HT-29 (cell line): ENCODE measurements around the gene CHRNA9. TPM values are rescaled to one million over a fixed set of nuclear protein-coding genes. Genes with fewer than 3 reads are reported as not detected.
"Not testable (repeated sequence)": the region's sequence is repeated elsewhere in the genome, so short reads cannot be mapped to it uniquely, and the experiment has no call there.

Experiments
- DNase-seq: peaks from one replicate; pipeline ENCODE4 v3.0.0-alpha.2; 2015; ENCODE audit warnings: low spot score
- total RNA-seq: library from RNA; depleted of rRNA; stranded (reverse); fragments of >200 nt; shearing (Covaris generic); gene quantifications from 2 replicates; pipeline ENCODE4 v1.2.3, GENCODE V29; 2014; rRNA removed

CHRNA9 gene, protein sequence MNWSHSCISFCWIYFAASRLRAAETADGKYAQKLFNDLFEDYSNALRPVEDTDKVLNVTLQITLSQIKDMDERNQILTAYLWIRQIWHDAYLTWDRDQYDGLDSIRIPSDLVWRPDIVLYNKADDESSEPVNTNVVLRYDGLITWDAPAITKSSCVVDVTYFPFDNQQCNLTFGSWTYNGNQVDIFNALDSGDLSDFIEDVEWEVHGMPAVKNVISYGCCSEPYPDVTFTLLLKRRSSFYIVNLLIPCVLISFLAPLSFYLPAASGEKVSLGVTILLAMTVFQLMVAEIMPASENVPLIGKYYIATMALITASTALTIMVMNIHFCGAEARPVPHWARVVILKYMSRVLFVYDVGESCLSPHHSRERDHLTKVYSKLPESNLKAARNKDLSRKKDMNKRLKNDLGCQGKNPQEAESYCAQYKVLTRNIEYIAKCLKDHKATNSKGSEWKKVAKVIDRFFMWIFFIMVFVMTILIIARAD
- not detected in 2 replicates for total RNA-seq

DNA sequence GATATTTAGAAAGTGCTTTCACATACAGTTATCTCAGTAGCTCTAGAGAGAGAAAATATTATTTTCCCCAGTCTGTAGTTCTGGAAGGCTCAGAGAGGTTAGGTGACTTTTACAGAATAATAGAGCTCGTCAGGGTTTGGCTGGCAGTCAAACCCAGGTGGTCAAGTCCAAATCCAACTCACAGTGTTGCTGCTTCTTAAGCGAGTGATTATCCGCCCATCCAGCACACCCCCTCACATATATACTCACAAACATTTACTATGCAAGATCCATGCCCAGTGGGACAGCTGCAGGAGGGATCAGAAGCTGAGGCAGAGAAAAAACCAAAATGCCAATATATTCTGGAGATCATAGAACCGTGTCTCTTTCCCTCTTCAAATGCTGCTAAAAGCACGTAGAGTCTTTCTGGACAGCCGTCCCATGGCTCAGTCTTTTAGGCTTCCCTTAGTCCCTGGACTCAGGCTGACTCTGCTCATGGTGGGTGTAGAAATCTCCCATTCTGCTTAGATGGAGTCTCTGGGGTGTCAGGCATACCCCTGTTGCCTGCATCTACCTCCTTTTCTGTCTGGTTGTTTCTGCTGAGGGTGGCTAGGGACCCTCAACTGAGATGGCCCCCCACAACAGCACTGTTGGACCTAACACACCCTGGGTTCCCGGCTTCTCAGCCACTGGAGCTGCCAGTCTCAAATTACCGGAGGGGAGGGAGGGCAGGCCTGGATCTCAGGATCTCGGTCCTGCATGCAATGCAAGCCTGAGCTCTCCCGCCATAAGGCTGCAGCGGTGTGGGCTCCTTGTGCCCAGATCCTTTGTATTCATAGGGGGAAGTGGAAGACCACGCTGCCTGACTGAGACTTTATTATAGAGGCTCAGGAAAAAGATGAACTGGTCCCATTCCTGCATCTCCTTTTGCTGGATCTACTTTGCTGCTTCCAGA, at the start of gene CHRNA9:
Gene CHRNA9, plus strand, starts transcription at position 743 of the 934 bp plus-strand sequence. Its CDS starts 135 bp downstream, at position 878.
- DNase-seq, result no peak

DNA sequence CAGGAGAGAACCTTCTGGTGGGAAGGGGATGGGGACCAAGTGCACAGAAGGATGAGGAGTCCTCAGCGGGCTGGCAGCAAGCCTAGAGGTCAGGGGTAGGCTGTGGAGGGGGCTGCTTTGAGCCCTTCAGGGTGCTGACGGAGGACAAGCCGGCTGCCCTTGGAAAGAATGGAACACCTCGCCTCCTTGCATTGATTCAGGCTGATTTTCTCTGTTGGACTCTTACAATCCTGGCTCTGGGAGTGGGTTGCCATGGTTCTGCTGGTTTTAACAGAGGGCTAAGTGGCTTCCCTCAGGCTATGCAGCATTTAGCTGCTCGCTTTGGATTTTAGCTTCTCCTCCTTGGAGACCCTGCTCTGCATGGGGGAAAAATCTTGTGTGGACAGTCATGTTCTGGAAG, 49.4 kb upstream of the CHRNA9 start:
- DNase-seq, result no peak

DNA sequence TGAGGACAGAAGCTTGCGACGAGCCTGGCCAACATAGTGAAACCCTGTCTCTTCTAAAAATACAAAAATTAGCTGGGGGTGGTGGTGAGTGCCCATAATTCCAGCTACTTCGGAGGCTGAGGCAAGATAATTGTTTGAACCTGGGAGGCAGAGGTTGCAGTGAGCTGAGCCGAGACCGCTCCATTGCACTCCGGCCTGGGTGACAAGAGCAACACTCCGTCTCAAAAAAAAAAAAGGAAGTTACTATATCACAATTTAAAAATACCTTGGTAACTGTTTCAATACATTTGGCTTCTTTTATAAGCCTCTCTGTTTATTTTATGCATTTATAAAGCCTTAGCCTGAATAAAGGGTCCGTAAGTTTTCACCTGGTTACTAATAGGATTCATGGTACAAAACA, 46.6 kb upstream of the CHRNA9 start:
- no peak for DNase-seq

DNA sequence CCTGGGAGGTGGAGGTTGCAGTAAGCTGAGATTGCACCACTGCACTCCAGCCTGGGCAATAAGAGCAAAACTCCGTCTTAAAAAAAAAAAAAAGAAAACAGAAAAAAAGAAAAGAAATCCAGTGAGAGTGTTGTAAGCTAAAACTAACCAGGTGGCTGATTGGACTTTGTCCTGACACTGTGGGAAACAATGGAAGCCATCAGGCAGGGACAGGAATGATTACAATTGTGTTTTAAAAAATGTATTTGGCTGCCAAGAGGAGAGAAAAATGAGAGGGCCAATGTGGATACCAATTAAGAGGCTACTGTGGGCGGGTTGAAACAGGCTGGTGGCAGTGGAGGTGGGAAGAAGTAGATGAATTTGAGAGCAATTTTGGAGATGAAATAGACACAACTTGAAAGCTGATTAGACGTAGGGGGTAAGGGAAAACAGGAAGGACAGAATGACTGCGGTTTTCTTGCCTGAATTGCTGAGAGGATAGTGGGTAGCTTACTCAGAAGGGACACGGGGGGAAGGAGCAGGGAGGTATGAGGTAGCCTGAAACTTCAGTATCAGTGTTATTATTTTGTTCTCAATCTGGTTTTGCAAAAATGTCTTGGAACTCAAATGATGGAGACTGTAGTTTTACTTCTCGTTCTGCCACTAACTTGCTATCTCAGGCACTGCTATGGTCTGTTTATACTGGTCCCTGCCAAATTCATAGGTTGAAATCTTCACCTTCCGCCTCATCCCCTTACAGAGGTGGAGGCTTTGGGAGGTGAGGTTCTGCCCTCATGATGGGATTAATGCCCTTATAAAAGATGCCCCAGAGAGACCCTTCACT, 45.6 kb upstream of the CHRNA9 start:
- no peak for DNase-seq

DNA sequence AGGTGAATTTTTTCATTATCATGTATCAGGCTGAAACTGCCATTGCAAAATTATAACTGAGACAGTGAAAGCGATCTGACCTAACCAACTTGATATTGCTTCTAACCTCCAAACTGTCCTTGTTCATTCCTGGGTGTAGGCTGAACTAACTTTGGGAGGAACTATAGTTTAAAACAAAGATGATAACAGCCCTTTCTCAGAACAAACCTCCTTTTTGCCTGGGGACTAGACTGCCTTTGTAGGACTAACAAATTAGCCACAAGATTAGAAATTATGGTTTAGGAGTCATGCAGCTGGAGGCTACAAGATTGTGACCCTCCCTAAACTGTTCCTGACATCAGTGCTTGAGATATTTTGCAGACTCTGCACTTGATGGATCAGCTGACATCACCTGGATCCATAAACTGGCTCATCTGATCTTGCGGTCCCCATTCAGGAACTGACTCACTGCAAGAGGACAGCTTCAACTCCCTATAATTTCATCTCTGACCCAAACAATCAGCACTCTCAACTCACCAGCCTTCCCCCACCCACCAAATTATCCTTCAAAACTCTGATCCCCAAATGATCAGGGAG, 44.4 kb upstream of the CHRNA9 start:
- DNase-seq, result not testable (repeated sequence)

DNA sequence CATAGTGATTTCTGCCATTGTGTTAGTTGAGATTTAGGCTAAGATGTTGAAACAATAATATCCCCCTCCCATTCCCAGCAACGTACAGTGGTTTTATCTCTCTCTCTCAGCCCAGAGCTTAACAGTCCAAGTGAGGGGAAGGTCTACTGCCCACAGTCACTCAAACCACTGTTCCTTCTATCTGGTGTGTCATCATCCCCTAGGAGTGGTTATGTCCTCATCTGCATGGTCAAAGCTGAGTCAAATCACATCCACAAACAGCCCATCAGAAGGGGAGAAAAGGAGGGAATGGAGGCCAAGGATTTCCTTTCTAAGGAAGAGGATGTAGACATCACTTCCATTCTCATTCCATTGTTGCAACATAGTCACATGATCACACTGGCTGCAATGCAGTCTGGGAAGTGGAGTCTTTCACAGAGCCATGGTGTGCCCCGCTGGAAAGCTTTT, 42.8 kb upstream of the CHRNA9 start:
- peak; percentile 11 for DNase-seq

DNA sequence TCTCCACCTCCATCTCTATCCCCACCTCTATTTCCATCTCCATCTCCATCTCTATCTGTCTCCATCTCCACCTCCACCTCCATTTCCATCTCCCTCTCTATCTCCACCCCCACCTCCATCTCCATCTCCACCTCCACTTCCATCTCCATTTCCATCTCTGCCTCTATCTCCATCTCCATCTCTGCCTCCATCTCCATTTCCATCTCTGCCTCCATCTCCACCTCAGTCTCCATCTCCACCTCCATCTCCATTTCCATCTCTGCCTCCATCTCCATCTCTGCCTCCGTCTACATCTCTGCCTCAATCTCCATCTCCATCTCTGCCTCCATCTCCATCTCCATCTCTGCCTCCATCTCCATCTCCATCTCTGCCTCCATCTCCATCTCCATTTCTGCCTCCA, 40.8 kb upstream of the CHRNA9 start:
- DNase-seq, result no peak

DNA sequence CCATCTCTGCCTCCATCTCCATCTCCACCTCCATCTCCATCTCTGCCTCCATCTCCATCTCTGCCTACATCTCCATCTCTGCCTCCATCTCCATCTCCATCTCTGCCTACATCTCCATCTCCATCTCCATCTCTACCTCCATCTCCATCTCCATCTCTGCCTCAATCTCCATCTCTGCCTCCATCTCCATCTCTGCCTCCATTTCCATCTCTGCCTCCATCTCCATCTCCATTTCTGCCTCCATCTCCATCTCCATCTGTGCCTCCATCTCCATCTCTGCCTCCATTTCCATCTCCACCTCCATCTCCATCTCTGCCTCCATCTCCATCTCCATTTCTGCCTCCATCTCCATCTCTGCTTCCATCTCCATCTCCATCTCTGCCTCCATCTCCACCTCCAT, 40.1 kb upstream of the CHRNA9 start:
- DNase-seq, result not testable (repeated sequence)

DNA sequence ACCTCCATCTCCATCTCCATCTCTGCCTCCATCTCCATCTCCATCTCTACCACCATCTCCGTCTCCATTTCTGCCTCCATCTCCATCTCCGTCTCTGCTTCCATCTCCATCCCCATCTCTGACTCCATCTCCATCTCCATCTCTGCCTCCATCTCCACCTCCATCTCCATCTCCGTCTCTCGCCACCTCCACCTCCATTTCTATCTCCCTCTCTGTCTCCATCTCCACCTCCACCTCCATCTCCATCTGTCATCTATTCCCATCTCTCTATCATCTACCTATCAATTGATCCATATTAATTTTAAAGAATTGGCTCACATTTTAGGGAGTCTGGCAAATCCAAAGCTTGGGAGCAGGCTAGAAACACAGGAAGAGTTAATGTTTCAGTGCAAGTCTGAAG, 39.6 kb upstream of the CHRNA9 start:
- DNase-seq, result no peak

DNA sequence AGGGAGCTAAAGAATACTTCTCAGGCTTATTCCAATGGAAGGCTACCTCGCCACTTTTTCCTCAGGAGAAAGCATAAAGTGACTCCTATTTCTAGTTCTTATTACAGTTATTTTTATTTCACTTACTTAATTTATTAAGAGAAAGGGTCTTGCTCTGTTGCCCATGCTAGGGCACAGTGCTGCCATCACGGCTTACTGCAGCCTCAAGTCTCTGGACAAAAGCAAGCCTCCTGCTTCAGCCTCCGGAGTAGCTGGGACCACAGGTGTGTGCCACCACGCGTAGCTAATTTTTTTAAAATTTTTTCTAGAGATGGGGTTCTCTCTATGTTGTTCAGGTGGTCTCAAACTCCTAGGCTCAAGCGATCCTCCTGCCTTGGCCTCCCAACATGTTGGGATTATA, 36.0 kb upstream of the CHRNA9 start:
- DNase-seq, result no peak

DNA sequence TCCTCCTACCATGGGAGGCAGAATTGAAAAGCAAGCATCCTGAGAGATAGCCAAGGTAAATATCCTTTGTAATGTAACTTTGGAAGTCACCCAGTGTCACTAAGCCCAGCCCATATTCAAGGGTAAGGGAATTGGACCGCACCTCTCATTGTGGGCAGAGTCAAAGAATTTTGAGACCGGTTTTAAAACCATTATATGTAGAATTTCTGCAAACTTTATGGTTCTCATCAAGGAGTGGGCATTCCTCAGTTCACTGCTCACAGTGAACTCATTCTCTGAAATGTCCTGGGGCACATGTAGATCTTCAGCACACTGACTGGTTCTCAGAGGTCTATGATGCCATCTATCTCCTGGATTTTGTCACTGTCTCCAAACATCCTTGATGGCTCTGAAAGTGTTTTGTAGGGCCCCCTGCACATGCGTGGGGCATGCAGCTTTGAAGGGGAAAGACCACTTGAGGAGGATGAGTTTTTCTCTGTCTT, 35.3 kb upstream of the CHRNA9 start:
- no peak for DNase-seq

DNA sequence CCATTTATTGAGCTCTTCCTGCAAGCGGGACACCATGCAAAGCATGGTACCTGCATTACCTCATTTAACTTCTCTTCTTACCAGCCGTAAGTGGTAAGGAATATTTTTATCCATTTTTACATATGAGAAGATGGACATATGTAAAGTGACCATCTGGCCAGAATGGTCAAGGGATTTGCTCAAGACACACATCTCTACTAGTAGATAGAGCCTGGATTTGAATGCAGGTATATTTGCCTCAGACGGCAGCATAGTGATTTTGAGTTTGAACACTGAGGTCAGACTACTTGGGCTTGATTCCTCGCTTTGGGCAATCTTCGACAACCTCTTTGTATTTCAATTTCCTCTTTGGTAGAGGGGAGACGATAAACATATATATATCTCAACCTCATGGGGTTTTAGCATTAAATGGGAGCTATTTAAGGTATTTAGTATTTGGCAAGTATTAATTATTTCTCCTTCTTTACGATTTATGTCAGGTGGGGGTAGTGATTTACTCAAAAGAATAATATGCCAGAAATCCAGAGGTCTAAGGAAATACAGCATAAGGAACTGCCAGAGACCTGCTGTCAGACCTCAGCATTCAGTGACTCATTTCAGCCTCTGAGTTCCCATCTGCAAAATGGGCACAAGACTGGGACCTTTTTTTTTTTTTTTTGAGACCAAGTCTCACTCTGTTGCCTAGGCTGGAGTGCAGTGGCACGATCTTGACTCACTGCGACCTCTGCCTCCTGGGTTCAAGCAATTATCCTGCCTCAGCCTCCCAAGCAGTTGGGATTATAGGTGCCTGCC, 34.6 kb upstream of the CHRNA9 start:
- DNase-seq, result no peak

DNA sequence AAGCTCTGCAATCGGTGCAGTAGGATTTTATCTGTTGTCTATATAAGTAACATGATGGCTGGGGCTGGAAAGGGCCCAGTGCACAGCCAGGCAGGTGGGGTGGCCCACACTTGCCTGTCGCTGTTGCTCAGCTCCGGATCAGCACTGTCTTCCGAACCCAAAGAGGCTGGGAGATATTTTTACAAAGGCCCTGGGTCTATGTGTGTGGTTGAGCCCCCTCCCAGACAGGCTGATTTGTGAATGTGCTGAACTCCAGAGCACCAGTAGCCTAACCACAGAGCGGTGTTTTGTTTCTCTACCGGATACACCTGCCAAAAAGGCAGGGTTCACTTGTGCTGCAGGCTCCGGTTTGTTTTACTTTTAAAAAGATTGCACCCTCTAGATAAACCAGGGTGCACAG, 33.5 kb upstream of the CHRNA9 start:
- no peak for DNase-seq

DNA sequence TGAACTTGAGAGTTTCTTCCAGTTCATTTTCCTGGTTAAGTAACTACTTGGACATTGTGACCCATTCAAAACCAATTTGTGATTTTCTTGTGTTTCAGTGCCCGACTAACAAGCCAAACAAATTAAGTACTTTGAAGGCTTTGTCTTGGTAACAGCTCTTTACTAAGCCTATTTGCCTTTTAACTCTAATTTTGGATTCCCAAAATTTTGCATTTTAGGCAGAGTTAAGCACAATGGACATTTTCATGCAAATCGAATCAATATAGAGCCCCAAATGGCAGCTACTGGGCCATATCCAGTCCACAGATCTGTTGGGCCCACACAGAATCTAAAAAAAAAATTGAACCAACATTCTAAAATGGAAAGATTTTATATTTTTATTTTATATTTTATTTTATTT, 31.4 kb upstream of the CHRNA9 start:
- DNase-seq, result no peak

DNA sequence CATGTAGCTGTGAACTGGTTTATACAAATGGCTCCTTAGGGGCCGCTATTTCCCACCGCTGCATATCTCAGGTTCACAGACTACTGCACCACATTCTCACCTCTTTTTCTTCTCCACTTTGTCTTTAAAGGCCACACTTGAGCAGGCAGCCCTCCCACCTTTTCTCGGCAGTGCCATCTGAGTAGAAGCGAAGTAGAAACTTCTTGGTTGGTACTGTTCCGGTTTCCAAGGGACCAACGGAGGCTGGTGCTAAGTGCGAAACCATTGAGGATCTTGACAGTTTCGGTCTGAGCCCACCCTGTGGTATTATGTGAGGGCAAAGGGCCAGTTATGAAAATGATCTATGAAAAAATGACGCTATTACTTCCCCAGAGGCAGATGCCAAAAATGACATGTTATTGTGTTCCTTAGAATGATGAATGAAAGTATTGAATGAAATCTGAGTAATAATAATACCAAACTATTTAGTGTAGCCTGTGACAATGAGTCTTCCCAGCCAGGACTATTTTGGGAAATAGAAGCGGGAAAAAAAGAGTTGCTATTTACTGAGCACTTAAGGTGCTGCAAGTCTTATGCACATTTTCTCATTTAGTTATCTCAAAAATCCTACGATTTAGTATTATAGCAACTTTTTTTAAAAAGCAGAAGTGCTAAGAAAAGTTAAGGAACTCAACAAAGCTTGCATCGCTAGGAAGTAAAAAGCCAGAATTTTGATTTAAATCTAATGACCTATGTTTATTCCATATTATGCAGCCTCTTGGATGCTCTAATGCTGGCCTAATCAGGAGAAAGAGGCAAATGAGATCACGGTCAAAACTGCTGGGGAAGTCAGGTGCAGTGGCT, 29.6 kb upstream of the CHRNA9 start:
- DNase-seq, result no peak

DNA sequence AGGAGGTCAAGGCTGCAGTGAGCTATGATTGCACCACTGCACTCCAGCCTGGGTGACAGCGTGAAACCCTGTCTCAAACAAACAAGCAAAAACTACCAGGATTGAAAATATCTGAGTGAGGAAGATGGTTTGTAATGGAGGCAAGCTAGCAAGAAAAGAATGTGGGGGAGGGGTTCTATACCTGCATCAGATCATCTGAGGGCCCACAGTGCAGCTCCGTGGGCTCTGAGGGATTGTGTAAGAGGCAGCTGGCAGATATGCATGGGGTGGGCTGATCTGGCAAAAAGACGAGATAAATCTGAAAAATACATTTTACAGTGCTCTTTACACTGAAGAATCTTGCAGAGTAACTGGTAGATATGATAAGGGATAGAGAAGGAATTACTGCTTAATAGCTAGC, 28.9 kb upstream of the CHRNA9 start:
- DNase-seq, result no peak

DNA sequence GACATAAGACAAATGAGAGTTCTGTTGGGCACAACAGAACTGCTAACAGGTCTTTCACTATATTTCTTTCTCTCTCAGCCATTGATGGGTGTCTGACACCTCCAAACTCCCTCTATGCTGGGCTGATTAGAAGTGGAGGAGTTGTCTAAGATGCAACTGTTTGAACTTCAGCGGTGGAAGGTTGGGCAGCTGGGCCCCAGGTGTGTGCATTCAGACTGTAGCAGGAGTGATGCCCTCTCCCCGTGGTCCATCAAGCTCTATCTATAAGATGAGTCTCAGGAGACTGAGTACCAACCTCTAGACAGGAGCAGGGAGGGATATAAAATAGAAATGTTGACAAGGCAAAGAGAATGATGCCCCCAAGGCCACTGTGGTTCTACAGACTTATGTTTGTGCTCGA, 28.2 kb upstream of the CHRNA9 start:
- no peak for DNase-seq

DNA sequence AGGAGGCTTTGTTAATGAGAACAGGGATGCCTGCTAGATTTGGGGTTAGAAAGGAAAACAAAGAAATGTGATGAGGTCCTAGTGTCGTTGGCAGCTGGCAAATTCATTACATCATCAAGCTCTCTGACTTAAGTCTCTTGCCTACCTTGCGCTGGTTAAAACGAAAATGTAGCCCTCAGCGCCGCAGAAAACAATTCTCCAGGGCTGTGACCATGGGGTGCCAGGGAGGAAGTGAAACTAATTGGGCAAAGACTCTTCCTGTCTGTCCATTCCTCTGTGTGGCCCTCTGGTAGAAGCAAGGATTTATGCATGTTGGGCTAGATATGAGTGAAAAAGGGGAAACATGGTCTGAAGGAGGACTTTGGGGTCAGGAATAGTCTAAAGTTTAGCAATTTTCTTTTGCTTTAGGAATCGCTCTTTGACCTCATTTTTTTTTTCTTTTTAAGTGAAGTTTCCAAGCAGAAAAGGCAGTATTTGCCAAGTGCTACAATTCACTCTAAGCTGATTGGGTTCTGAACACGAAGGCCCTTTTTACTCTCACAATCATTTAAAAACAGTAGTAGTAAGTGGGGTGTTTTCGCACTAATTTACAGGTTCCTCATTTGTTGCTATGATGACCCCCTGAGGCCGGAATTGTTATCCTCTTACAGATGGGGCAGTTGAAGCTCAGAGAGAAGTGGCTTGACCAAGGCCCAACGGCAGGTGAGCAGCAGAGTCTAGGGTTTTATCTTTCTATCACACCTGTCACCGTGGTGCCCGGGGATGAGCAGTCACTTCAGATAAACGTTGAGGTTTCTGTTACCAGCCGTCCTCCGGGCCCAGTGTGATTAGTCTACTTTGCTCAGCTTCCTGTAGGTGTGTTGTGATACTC, 27.3 kb upstream of the CHRNA9 start:
- DNase-seq, result no peak
